Naive B cell (primary cell): ENCODE data around the gene BTBD2. TPM values are rescaled to one million over a fixed set of nuclear protein-coding genes. Genes with fewer than 3 reads are reported as not detected.
A peak's percentile ranks its signal among the peaks of the same experiment; 100 is the strongest.

Experiments
- ATAC-seq, 2 donors: fragments of 150-1000 bp; cut with Tn5 transposase; 2 replicates each; pipeline ENCODE4 v1.10.0; 2021; ENCODE audit warnings: low read depth in 2 of 2, mild to moderate bottlenecking in 2 of 2, moderate library complexity in 2 of 2
- DNase-seq: peaks from one replicate; pipeline ENCODE4 v3.0.0; 2022
- H3K27ac Mint-ChIP-seq, 6 donors: one replicate each; pipeline ENCODE4 v1.8.0; 2020 to 2022; ENCODE audit warnings: mild to moderate bottlenecking in 6 of 6, mixed read lengths in 6 of 6, moderate library complexity in 5 of 6, inconsistent platforms in 2 of 6
- H3K27me3 Mint-ChIP-seq, 3 donors: one replicate each; pipeline ENCODE4 v1.8.0; 2021 to 2022; ENCODE audit warnings: mixed read lengths in 3 of 3, mild to moderate bottlenecking in 1 of 3
- H3K36me3 Mint-ChIP-seq, 2 donors: one replicate each; pipeline ENCODE4 v1.8.0; 2020 to 2022; ENCODE audit warnings: mixed read lengths in 2 of 2, inconsistent platforms in 1 of 2, mild to moderate bottlenecking in 1 of 2
- H3K4me1 Mint-ChIP-seq, 3 donors: one replicate each; pipeline ENCODE4 v1.8.0; 2020 to 2022; ENCODE audit warnings: mixed read lengths in 3 of 3, inconsistent platforms in 1 of 3, mild to moderate bottlenecking in 1 of 3, moderate library complexity in 1 of 3
- H3K4me3 Mint-ChIP-seq, 8 donors: one replicate each; pipeline ENCODE4 v1.8.0; 2020 to 2022; ENCODE audit warnings: mild to moderate bottlenecking in 8 of 8, mixed read lengths in 8 of 8, moderate library complexity in 8 of 8, inconsistent platforms in 2 of 8
- H3K9me3 Mint-ChIP-seq, 7 donors: one replicate each; pipeline ENCODE4 v1.8.0; 2020 to 2022; ENCODE audit warnings: mixed read lengths in 7 of 7, mild to moderate bottlenecking in 5 of 7, inconsistent platforms in 2 of 7, moderate library complexity in 1 of 7
- polyA plus RNA-seq, 6 donors: library from polyadenylated mRNA; unstranded; fragments of 300-500 nt; fragmentation: Illumina TruSeq; gene quantifications; one replicate each; pipeline ENCODE4 v1.2.3, GENCODE V29; 2021; ENCODE audit warnings: low read depth in 6 of 6

The BTBD2 gene
- polyA plus RNA-seq, 6 donors from 2014 or later, result 1.7 to 9.2 (median 4.8) TPM

GRCh38 chr19:1974381-1975161, 40.9 kb downstream of the BTBD2 start:
- Mint-ChIP-seq H3K27me3 (no peaks in the 10 kb centered on the region), H3K4me3 (no peak overlapping the region), H3K4me1 (peaks cover 4 to 29% (median 15%) of the 10 kb centered on the region in 3 donors), H3K9me3 (no peaks in the 10 kb centered on the region), H3K27ac (peak overlapping the region in 2 of 6 donors; percentile 34 to 54), H3K36me3 (no peaks in the 10 kb centered on the region)
- ATAC-seq (peak in 1 of 2 donors; percentile 37), DNase-seq (no peak)

- Mint-ChIP-seq H3K27me3 (no peaks in the 10 kb centered on the region), H3K9me3 (no peaks in the 10 kb centered on the region), H3K36me3 (no peaks in the 10 kb centered on the region), H3K4me3 (no peak overlapping the region), H3K4me1 (peaks cover 8 to 34% (median 23%) of the 10 kb centered on the region in 3 donors), H3K27ac (no peak overlapping the region)
- ATAC-seq, result no peak
- DNase-seq, result no peak
These were observed 44.6 kb downstream of the BTBD2 start for GRCh38 chr19:1970806-1971502.

- Mint-ChIP-seq H3K4me1 (peaks cover 9 to 34% (median 27%) of the 10 kb centered on the region in 3 donors), H3K27me3 (no peaks in the 10 kb centered on the region), H3K36me3 (no peaks in the 10 kb centered on the region), H3K27ac (no peak overlapping the region), H3K9me3 (no peaks in the 10 kb centered on the region), H3K4me3 (no peak overlapping the region)
- no peak for DNase-seq
- no peak for ATAC-seq
These were observed 45.3 kb downstream of the BTBD2 start for GRCh38 chr19:1970003-1970805.

- H3K27ac Mint-ChIP-seq, result peak overlapping the region in 1 of 6 donors; percentile 26
- peaks cover 9 to 26% (median 24%) of the 10 kb centered on the region in 3 donors for H3K4me1 Mint-ChIP-seq
- ATAC-seq (no peak), DNase-seq (no peak)
- H3K36me3 Mint-ChIP-seq, result no peaks in the 10 kb centered on the region
- H3K27me3 Mint-ChIP-seq, result no peaks in the 10 kb centered on the region
- H3K9me3 Mint-ChIP-seq, result no peaks in the 10 kb centered on the region
- H3K4me3 Mint-ChIP-seq, result peak overlapping the region in 1 of 8 donors; percentile 48
These were observed 46.1 kb downstream of the BTBD2 start for GRCh38 chr19:1969176-1970002.

- peak overlapping the region in 1 of 6 donors; percentile 77 for H3K27ac Mint-ChIP-seq
- H3K36me3 Mint-ChIP-seq, result no peaks in the 10 kb centered on the region
- ATAC-seq (no peak), DNase-seq (no peak)
- no peaks in the 10 kb centered on the region for H3K27me3 Mint-ChIP-seq
- H3K9me3 Mint-ChIP-seq, result no peaks in the 10 kb centered on the region
- H3K4me1 Mint-ChIP-seq, result peaks cover 8 to 23% (median 17%) of the 10 kb centered on the region in 3 donors
- peak overlapping the region in 1 of 8 donors; percentile 48 for H3K4me3 Mint-ChIP-seq
These were observed 47.0 kb downstream of the BTBD2 start for GRCh38 chr19:1968279-1969175.

- H3K27me3 Mint-ChIP-seq, result no peaks in the 10 kb centered on the region
- H3K4me1 Mint-ChIP-seq, result peaks cover 5 to 20% (median 10%) of the 10 kb centered on the region in 3 donors
- DNase-seq (no peak), ATAC-seq (no peak)
- peak overlapping the region in 1 of 6 donors; percentile 72 for H3K27ac Mint-ChIP-seq
- no peaks in the 10 kb centered on the region for H3K36me3 Mint-ChIP-seq
- H3K4me3 Mint-ChIP-seq, result peak overlapping the region in 1 of 8 donors; percentile 68
- H3K9me3 Mint-ChIP-seq, result no peaks in the 10 kb centered on the region
These were observed 48.4 kb downstream of the BTBD2 start for GRCh38 chr19:1967087-1967608.

- DNase-seq, result no peak
- Mint-ChIP-seq H3K27me3 (no peaks in the 10 kb centered on the region), H3K4me3 (no peak overlapping the region), H3K4me1 (peaks cover 12 to 30% (median 17%) of the 10 kb centered on the region in 3 donors), H3K9me3 (no peaks in the 10 kb centered on the region), H3K27ac (peak overlapping the region in 3 of 6 donors; percentile 47 to 84 (median 53)), H3K36me3 (no peaks in the 10 kb centered on the region)
- no peak for ATAC-seq
These were observed 52.8 kb downstream of the BTBD2 start for GRCh38 chr19:1962674-1963073.

- H3K27ac Mint-ChIP-seq, result peak overlapping the region in 3 of 6 donors; percentile 37 to 73 (median 59)
These were observed 54.3 kb downstream of the BTBD2 start for GRCh38 chr19:1961000-1961883.

GRCh38 chr19:1959928-1960589, 55.5 kb downstream of the BTBD2 start:
- H3K27ac Mint-ChIP-seq, result peak overlapping the region in 3 of 6 donors; percentile 47 to 93 (median 73)
- H3K4me1 Mint-ChIP-seq, result peaks cover 7 to 33% (median 25%) of the 10 kb centered on the region in 3 donors
- ATAC-seq (no peak), DNase-seq (no peak)
- no peak overlapping the region for H3K4me3 Mint-ChIP-seq
- H3K27me3 Mint-ChIP-seq, result no peaks in the 10 kb centered on the region
- H3K9me3 Mint-ChIP-seq, result no peaks in the 10 kb centered on the region
- no peaks in the 10 kb centered on the region for H3K36me3 Mint-ChIP-seq

More at GRCh38 chr19:1961000-1961883, 54.3 kb downstream of the BTBD2 start:
- DNase-seq, result no peak
- no peak for ATAC-seq
- Mint-ChIP-seq H3K4me3 (no peak overlapping the region), H3K27me3 (no peaks in the 10 kb centered on the region), H3K36me3 (no peaks in the 10 kb centered on the region), H3K4me1 (peaks cover 11 to 31% (median 26%) of the 10 kb centered on the region in 3 donors), H3K9me3 (no peaks in the 10 kb centered on the region)

- Mint-ChIP-seq H3K27ac (no peak overlapping the region), H3K27me3 (no peaks in the 10 kb centered on the region), H3K4me3 (no peak overlapping the region), H3K9me3 (no peaks in the 10 kb centered on the region), H3K4me1 (peaks cover 7 to 35% (median 21%) of the 10 kb centered on the region in 3 donors), H3K36me3 (no peaks in the 10 kb centered on the region)
- no peak for ATAC-seq
- DNase-seq, result no peak
These were observed 57.8 kb downstream of the BTBD2 start for GRCh38 chr19:1957562-1958248.
